ENCODE data around the gene AFF3. TPM values are rescaled to one million over a fixed set of nuclear protein-coding genes. Genes with fewer than 3 reads are reported as not detected.
A peak's percentile ranks its signal among the peaks of the same experiment; 100 is the strongest.

Gene AFF3
- total and polyA plus RNA-seq, 2 of the 8 experiments (the other 6 are each of a cell fraction or from before 2014, with no cell fraction given): 0.27 to 3.0 TPM

- no peak overlapping the region for H2AFZ ChIP-seq (ENCODE audit: low read length)
- H2BK120ac ChIP-seq (replicated peaks; ENCODE audit: low read depth, low read length): no peak overlapping the region
- H3K56ac ChIP-seq (replicated peaks; ENCODE audit: insufficient read length, low read depth, low read length): no peak overlapping the region
- H4K91ac ChIP-seq (replicated peaks; ENCODE audit: insufficient read length, low read length): no peak overlapping the region
- no peak overlapping the region for H2AK5ac ChIP-seq (ENCODE audit: low read depth, low read length)
- H3K36me3 ChIP-seq (ENCODE audit: control insufficient read depth in 2 of 4, insufficient read depth in 4 of 4, low read length in 3 of 4): no peaks in the 10 kb centered on the region
- ChIA-PET CTCF (ENCODE audit: partially characterized antibody) (interaction anchor here (0.6 to 1.6 kb wide), 2 partner anchors 9 to 379 kb away, joined by 3 to 4 read pairs; no protein-coding TSS in a partner anchor), POLR2A (ENCODE audit: partially characterized antibody) (no interaction called here)
- no peaks in the 10 kb centered on the region for H3K27me3 ChIP-seq (replicated peaks in 1 of 4; ENCODE audit: control insufficient read depth in 3 of 4, extremely low read depth in 1 of 4, insufficient read depth in 3 of 4, low read length in 3 of 4)
- H4K5ac ChIP-seq (ENCODE audit: insufficient read length, low read depth, low read length): no peak overlapping the region
- no peak overlapping the region for H3K14ac ChIP-seq (ENCODE audit: insufficient read length)
- H3K4me2 ChIP-seq (ENCODE audit: insufficient read depth in 1 of 2, low read depth in 2 of 2, low read length in 2 of 2): no peak overlapping the region
- no peaks in the 10 kb centered on the region for H3K23me2 ChIP-seq (ENCODE audit: low read depth, low read length)
- H3K27ac ChIP-seq (ENCODE audit: low read depth, low read length): no peak overlapping the region
- no peaks in the 10 kb centered on the region for H3K79me2 ChIP-seq (ENCODE audit: control insufficient read depth in 1 of 2, insufficient read depth in 2 of 2, low read length in 2 of 2)
- no peak overlapping the region for H2BK20ac ChIP-seq (ENCODE audit: low read length)
- no peaks in the 10 kb centered on the region for H3K79me1 ChIP-seq (ENCODE audit: low read depth, low read length)
- no peak overlapping the region for H3K23ac ChIP-seq (ENCODE audit: insufficient read length)
- H2BK15ac ChIP-seq (ENCODE audit: low read length): no peak overlapping the region
- no peak overlapping the region for H2BK5ac ChIP-seq (ENCODE audit: low read depth, low read length)
- H2BK12ac ChIP-seq (ENCODE audit: low read depth, low read length): no peak overlapping the region
- TF ChIP-seq E2F6 (IDR thresholded peaks at IDR 0.05) (no peak), RAD21 (IDR thresholded peaks at IDR 0.05 in 1 of 2, conservative IDR thresholded peaks at IDR 0.05 in 1 of 2; ENCODE audit: low read depth in 2 of 2, low read length in 2 of 2) (0 out of 4 replicates have a peak, but pooled peaks of 1 of the 2 experiments have one; percentile 11)
- H3K4me3 ChIP-seq (ENCODE audit: extremely low read depth in 1 of 4, insufficient read depth in 2 of 4, low read depth in 3 of 4, low read length in 4 of 4): no peak overlapping the region
- H3K4me1 ChIP-seq (replicated peaks in 1 of 4; ENCODE audit: control insufficient read depth in 3 of 4, insufficient read depth in 4 of 4, low read length in 3 of 4): no peaks in the 10 kb centered on the region
- H4K20me1 ChIP-seq (replicated peaks in 1 of 2; ENCODE audit: control insufficient read depth in 1 of 2, insufficient read depth in 2 of 2, low read length in 2 of 2): no peaks in the 10 kb centered on the region
- H3K9me3 ChIP-seq (ENCODE audit: insufficient read depth in 2 of 2, low read depth in 1 of 2, low read length in 1 of 2): no peaks in the 10 kb centered on the region
- no peak overlapping the region for H4K8ac ChIP-seq (ENCODE audit: extremely low read depth, insufficient read depth, low read length)
- no peak for FAIRE-seq
- H3K9ac ChIP-seq (replicated peaks in 1 of 4; ENCODE audit: extremely low read depth in 1 of 4, low read depth in 3 of 4, low read length in 3 of 4): no peak overlapping the region
- WGBS, 2 experiments (ENCODE audit: extremely low coverage in 1 of 2, insufficient coverage in 1 of 2, insufficient read length in 1 of 2, insufficient replicate concordance in 2 of 2, low coverage in 1 of 2, low lambda C conversion rate in 2 of 2, missing lambda C conversion rate in 1 of 2): 85% methylated on average over 9 of the region's 9 CpGs; no CpG with 5 or more reads in 1 of the 2 experiments
- no peak for DNase-seq (ENCODE audit: low read depth in 1 of 2, low spot score in 2 of 2)
- H3K4ac ChIP-seq (replicated peaks; ENCODE audit: insufficient read length, low read depth, low read length): no peak overlapping the region
- no peak overlapping the region for H3K18ac ChIP-seq (ENCODE audit: extremely low read depth, low read length)
Observed at GRCh38 chr2:99865818-99866676, 276.3 kb downstream of the AFF3 start.
